Keratinocyte (primary cell): Measurements from ENCODE around the gene CRIM1.

Source experiments
- CTCF ChIP-seq, 3 experiments: IDR thresholded peaks in 1 of 3; conservative IDR thresholded peaks in 1 of 3; optimal IDR thresholded peaks in 1 of 3; 2 replicates in 2 of 3; 3 replicates in 1 of 3; pipeline versions ENCODE3 to v1.5.1; 2011; ENCODE audit warnings: low read length in 3 of 3, mild to moderate bottlenecking in 3 of 3, moderate library complexity in 2 of 3, control low read depth in 1 of 3, inconsistent platforms in 1 of 3; ENCODE audit not compliant: insufficient read depth in 2 of 3; ENCODE audit errors: extremely low read depth in 1 of 3
- EZH2 ChIP-seq: IDR thresholded peaks from one replicate; pipeline ENCODE4 v1.6.1; 2012; ENCODE audit warnings: inconsistent platforms, mild to moderate bottlenecking, low read length, moderate library complexity

DNA sequence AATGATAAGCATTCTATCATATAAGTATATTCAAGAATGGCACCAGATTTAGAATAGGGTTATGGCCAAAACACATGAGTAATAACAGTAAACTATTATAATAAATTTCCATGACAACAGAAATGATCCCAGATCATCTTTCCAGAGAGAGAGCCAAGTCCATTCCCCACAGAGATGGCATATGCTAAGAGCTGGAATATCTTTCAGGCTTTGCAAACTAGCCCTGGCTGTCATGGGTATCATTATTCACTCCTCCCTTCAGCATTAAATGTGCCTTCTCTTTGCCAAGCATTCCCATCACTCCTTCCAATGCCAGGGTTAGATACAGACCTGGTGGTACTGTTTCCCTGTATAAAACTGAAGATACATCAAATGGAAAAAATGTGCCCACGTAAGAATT, 231.5 kb downstream of the CRIM1 start:
- TF ChIP-seq CTCF (optimal IDR thresholded peaks at IDR 0.05 in 1 of 3, IDR thresholded peaks at IDR 0.05 in 1 of 3, conservative IDR thresholded peaks at IDR 0.05 in 1 of 3; ENCODE audit: extremely low read depth in 1 of 3, insufficient read depth in 2 of 3, low read length in 3 of 3) (no peak), EZH2 (no peak)
